Measurements from ENCODE around the gene SALL1.

GRCh38 chr16:51141541-51141940 lies 9.5 kb downstream of the SALL1 start:
- TF ChIP-seq, protein P1, sequence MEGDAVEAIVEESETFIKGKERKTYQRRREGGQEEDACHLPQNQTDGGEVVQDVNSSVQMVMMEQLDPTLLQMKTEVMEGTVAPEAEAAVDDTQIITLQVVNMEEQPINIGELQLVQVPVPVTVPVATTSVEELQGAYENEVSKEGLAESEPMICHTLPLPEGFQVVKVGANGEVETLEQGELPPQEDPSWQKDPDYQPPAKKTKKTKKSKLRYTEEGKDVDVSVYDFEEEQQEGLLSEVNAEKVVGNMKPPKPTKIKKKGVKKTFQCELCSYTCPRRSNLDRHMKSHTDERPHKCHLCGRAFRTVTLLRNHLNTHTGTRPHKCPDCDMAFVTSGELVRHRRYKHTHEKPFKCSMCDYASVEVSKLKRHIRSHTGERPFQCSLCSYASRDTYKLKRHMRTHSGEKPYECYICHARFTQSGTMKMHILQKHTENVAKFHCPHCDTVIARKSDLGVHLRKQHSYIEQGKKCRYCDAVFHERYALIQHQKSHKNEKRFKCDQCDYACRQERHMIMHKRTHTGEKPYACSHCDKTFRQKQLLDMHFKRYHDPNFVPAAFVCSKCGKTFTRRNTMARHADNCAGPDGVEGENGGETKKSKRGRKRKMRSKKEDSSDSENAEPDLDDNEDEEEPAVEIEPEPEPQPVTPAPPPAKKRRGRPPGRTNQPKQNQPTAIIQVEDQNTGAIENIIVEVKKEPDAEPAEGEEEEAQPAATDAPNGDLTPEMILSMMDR (conservative IDR thresholded peaks at IDR 0.05; ENCODE audit: low read length), result no peak
- TF ChIP-seq EZH2phosphoT487 (IDR thresholded peaks at IDR 0.05; ENCODE audit: borderline replicate concordance), result no peak

Data from Loucy (cell line).